ENCODE measurements around the gene IGSF22.
"Not testable (repeated sequence)": the region's sequence is repeated elsewhere in the genome, so short reads cannot be mapped to it uniquely, and the experiment has no call there.

The IGSF22 gene

DNA sequence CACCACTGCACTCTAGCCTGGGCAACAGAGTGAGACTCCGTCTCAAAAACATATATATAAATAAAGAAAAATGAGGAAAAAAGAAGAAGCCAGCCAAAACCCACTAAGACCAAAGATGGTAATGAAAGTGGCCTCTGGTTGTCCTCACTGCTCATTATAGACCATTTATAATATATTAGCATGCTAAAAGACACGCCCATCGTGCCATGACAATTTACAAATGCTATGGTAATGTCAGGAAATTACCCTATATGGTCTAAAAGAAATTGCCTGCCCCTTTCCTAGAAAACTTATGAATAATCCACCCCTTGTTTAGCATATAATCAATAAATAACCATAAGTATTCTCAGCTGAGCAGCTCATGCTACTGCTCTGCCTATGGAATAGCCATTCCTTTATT, 43.5 kb downstream of the IGSF22 start:
- DNase-seq: no peak

DNA sequence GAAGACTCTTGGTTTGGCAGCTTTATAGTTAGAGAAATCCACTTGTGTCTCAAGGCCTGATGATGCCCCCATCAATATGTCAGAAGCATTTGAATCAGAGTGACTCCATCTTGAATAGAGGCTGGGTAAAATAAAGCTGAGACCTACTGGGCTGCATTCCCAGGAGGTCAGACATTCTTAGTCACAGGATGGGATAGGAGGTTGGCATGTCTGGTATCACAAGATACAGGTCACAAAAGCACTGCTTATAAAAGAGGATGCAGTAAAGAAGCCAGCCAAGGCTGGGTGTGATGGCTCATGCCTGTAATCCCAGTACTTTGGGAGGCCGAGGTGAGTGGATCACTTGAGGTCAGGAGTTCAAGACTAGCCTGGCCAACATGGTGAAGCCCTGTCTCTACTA, 44.0 kb downstream of the IGSF22 start:
- DNase-seq: not testable (repeated sequence)

DNA sequence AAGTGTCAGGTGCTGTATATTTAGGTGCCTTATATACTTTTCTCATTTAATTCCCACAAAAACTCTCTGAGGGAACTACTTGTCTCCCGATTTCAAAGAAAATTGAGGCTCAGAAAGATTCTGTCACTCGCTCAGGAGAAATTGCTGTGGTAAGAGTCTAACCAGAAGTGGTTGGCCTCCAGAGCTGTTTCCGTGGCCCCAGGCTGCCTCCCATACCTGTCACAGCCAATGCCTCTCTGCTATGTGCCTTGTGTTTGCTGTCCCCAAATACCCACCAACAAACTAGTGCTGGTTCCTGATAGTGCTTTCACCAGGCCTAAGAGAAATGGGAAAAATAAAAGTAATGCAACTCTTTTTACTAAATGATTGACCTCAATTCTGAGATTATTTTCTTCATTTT, 48.4 kb downstream of the IGSF22 start:
- DNase-seq: no peak

DNA sequence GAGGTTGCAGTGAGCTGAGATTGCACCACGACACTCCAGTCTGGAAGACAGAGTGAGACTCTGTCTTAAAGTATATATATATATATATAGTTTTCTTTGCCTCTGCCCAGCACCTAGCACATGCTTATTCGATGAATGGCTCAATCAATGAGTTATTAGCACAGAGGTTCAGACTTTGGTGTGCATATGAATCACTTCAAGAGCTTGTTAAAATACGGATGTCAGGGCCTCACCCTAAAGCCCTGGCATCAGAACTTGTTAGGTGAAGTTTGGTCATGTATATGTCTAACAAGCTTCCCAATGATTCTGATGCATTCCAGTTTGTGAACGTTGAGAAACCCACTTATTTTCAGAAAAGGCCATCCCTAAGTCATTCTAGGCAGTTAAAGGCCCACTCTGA, 49.2 kb downstream of the IGSF22 start:
- DNase-seq: no peak

DNA sequence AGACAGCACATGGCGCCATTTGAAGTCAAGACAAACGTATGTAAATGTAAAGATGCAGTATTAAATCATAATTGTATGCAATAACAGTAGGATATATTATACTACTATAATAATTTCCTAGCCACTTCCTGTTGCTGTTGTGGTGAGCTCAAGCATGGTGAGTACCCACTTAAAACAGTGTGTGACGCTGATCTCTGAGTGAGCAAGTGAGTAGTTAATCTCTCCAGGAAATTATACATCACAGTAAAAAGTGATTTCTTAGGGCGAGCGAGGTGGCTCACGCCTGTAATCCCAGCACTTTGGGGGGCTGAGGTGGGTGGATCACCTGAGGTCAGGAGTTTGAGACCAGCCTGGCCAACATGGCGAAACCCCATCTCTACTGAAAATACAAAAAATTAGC, 53.8 kb downstream of the IGSF22 start:
- peak; percentile 13 to 79 (median 48) for DNase-seq

DNA sequence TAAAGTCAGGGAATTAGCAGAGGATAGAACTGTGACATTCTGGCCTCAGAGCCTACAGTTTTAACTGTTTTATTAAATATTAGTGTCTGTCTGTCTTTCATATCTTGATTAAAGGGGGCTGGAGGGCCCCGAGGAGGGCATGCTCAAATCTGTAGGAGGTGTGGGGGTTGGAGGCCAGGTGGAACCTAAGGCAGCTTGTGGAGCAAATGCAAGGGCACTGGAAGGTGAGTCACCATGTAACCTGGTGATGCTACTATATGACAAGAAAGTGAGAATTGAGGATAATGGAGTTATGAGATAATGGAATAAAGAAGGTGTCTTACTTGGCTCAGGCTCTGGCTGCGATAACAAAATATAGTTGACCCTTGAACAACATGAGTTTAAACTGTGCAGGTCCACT, 54.7 kb downstream of the IGSF22 start:
- DNase-seq: no peak

DNA sequence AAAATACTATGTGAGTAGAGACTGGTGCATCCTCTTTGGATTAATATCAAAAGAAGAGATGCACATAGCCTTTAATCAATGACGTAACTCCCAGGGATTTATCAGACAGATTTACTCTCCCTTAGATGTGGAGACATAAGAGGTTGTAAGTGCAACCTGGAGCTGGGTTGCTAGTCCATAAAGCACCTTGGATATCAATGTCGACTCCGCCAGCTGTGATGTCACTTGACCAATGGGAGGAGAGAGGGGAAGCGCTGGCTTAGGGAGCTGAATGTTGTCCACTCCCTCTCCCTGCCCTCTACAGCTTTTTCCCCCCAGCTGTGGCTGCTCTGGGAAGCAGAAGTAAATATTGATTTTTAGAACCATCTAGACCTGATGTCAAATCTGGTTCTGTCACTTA, 56.3 kb downstream of the IGSF22 start:
- DNase-seq: no peak

DNA sequence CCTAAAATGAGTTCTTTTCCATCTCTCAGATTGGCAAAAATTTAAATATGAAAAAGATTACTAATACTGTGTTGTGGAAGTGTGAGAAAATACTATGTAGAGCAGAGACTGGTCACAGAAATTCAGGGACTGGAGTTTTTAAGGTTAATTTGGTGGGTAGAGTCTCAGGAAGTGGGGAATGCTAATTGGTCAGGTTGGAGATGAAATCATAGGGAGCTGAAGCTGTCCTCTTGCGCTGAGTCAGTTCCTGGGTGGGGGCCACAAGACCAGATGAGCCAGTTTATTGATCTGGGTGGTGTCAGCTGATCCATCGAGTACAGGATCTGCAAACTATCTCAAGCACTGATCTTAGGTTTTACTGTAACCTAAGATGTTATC, 56.8 kb downstream of the IGSF22 start:
- DNase-seq: no peak

DNA sequence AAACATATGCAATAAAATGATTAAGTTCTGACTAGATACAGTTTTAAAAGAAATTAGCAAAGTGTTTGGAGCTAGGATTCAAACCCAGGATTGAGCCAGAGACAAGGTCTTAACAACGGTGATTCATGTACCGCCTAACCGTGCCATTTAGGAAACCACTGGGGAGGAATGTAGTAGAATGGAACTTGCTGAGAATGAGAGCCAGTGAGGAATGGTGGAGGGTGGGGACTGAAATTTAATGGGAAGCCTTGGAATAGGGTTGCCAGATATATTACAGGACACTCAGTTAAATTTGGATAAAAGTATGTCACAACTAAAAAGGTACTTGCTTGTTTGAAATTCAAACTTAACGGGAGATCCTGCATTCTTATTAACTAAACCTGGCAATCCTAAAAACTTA, 57.9 kb downstream of the IGSF22 start:
- DNase-seq: no peak

DNA sequence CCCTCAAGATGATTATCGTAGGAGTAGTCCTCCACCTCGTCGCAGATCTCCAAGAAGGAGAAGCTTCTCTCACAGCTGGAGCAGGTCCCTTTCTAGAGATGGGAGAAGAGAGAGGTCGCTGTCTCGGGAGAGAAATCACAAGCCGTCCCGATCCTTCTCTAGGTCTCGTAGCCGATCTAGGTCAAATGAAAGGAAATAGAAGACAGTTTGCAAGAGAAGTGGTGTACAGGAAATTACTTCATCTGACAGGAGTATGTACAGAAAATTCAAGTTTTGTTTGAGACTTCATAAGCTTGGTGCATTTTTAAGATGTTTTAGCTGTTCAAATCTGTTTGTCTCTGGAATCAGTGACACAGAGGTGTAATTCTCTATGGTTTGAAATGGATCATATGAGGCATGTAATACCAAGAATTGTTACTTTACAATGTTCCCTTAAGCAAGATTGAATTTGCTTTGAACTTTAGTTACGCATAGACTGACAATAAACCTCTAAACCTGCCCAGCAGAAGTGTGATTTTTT, 60.6 kb downstream of the IGSF22 start:
- DNase-seq: not testable (repeated sequence)

DNA sequence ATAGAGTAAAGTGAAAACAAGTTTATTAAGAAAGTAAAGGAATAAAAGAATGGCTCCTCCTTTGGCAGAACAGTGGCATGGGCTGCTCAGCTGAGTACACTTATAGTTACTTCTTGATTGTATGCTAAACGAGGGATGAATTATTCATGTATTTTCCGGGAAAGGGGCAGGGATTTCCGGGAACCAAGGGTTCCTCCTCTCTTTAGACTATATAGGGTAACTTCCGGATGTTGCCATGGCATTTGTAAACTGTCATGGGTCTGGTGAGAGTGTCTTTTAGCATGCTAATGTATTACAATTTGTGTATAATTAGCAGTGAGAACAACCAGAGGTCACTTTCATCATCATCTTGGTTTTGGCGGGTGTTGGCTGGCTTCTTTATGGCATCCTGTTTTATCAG, 68.3 kb downstream of the IGSF22 start:
- no peak for DNase-seq

Data from stimulated activated naive CD4-positive, alpha-beta T cell (primary cell).